ENCODE data around the gene ADCY6.
"Not testable (repeated sequence)": the region's sequence is repeated elsewhere in the genome, so short reads cannot be mapped to it uniquely, and the experiment has no call there.

The ADCY6 gene

GRCh38 chr12:48767047-48767446 lies 21.8 kb downstream of the ADCY6 start:
- DNase-seq = no peak
- peaks cover 5% of the 10 kb centered on the region for H3K27me3 Mint-ChIP-seq
- no peak overlapping the region for H3K27ac Mint-ChIP-seq
- H3K9me3 Mint-ChIP-seq = no peaks in the 10 kb centered on the region
- no peaks in the 10 kb centered on the region for H3K36me3 Mint-ChIP-seq (ENCODE audit: low read depth)
- H3K4me1 Mint-ChIP-seq (ENCODE audit: low read depth) = peaks cover 11% of the 10 kb centered on the region
- no peak overlapping the region for H3K4me3 Mint-ChIP-seq

GRCh38 chr12:48765753-48766162 lies 23.1 kb downstream of the ADCY6 start:
- peaks cover 11% of the 10 kb centered on the region for H3K4me1 Mint-ChIP-seq (ENCODE audit: low read depth)
- H3K27ac Mint-ChIP-seq = no peak overlapping the region
- no peak overlapping the region for H3K4me3 Mint-ChIP-seq
- H3K36me3 Mint-ChIP-seq (ENCODE audit: low read depth) = no peaks in the 10 kb centered on the region
- peaks cover 5% of the 10 kb centered on the region for H3K27me3 Mint-ChIP-seq
- no peak for DNase-seq
- H3K9me3 Mint-ChIP-seq = no peaks in the 10 kb centered on the region

- DNase-seq = no peak
- no peak overlapping the region for H3K27ac Mint-ChIP-seq
- H3K27me3 Mint-ChIP-seq = peaks cover 5% of the 10 kb centered on the region
- no peaks in the 10 kb centered on the region for H3K9me3 Mint-ChIP-seq
- no peaks in the 10 kb centered on the region for H3K36me3 Mint-ChIP-seq (ENCODE audit: low read depth)
- H3K4me3 Mint-ChIP-seq = no peak overlapping the region
- H3K4me1 Mint-ChIP-seq (ENCODE audit: low read depth) = peaks cover 11% of the 10 kb centered on the region
Measured at GRCh38 chr12:48764521-48764920, 24.4 kb downstream of the ADCY6 start.

GRCh38 chr12:48758737-48759136 lies 30.2 kb downstream of the ADCY6 start:
- H3K4me1 Mint-ChIP-seq (ENCODE audit: low read depth) = no peaks in the 10 kb centered on the region
- no peak for DNase-seq
- no peak overlapping the region for H3K4me3 Mint-ChIP-seq
- no peaks in the 10 kb centered on the region for H3K36me3 Mint-ChIP-seq (ENCODE audit: low read depth)
- no peaks in the 10 kb centered on the region for H3K27me3 Mint-ChIP-seq
- no peaks in the 10 kb centered on the region for H3K9me3 Mint-ChIP-seq
- H3K27ac Mint-ChIP-seq = no peak overlapping the region

DNA sequence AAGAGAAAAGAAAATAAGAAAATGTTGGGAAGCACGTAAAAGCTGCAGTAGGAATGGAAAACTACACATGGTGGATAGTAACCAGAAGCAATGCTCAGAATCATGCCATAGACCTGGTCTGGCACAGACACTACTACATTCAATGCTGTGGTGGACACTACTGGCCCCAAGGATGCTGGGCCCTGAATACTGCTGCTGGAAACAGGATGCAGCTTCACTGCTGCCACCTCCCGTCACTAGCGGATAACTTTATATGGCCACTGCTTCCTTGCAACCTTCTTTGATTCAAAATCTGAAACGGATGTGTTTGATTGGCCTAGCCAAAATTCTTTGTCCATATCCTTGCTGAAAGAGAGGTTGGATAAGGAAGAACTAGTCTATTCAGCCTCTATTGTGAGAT lies 30.7 kb downstream of the ADCY6 start:
- peaks cover 2% of the 10 kb centered on the region for H3K4me1 Mint-ChIP-seq (ENCODE audit: low read depth)
- no peaks in the 10 kb centered on the region for H3K27me3 Mint-ChIP-seq
- no peak overlapping the region for H3K27ac Mint-ChIP-seq
- H3K4me3 Mint-ChIP-seq = no peak overlapping the region
- no peaks in the 10 kb centered on the region for H3K9me3 Mint-ChIP-seq
- DNase-seq = no peak
- no peaks in the 10 kb centered on the region for H3K36me3 Mint-ChIP-seq (ENCODE audit: low read depth)

- peak overlapping the region; percentile 34 for H3K4me3 Mint-ChIP-seq
Measured at GRCh38 chr12:48750769-48751356, 38.0 kb downstream of the ADCY6 start.

DNA sequence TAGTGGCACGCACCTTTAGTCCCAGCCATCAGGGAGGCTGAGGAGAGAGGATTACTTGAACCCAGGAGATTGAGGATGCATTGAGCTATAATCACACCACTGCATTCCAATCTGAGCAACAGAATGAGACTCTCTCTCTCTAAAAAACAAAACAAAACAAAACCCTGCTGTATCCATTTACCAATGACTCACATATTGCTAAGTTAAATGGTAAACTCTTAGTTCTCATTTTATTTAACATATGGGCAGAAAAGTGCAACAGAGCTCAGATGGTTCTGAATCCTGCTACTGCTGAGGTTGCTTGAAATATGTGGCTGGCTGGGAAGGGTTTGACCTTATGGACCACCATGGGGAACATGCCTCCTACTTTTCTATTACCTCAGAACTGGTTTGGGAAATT lies 38.7 kb downstream of the ADCY6 start:
- no peaks in the 10 kb centered on the region for H3K36me3 Mint-ChIP-seq (ENCODE audit: low read depth)
- no peaks in the 10 kb centered on the region for H3K9me3 Mint-ChIP-seq
- DNase-seq = no peak
- no peak overlapping the region for H3K4me3 Mint-ChIP-seq
- peak overlapping the region; percentile 94 for H3K27ac Mint-ChIP-seq
- no peaks in the 10 kb centered on the region for H3K27me3 Mint-ChIP-seq
- peaks cover 22% of the 10 kb centered on the region for H3K4me1 Mint-ChIP-seq (ENCODE audit: low read depth)

More at GRCh38 chr12:48750769-48751356, 38.0 kb downstream of the ADCY6 start:
- Mint-ChIP-seq H3K4me1 (ENCODE audit: low read depth) (peaks cover 22% of the 10 kb centered on the region), H3K9me3 (no peaks in the 10 kb centered on the region), H3K27me3 (no peaks in the 10 kb centered on the region), H3K27ac (peak overlapping the region; percentile 94), H3K36me3 (ENCODE audit: low read depth) (no peaks in the 10 kb centered on the region)
- no peak for DNase-seq

DNA sequence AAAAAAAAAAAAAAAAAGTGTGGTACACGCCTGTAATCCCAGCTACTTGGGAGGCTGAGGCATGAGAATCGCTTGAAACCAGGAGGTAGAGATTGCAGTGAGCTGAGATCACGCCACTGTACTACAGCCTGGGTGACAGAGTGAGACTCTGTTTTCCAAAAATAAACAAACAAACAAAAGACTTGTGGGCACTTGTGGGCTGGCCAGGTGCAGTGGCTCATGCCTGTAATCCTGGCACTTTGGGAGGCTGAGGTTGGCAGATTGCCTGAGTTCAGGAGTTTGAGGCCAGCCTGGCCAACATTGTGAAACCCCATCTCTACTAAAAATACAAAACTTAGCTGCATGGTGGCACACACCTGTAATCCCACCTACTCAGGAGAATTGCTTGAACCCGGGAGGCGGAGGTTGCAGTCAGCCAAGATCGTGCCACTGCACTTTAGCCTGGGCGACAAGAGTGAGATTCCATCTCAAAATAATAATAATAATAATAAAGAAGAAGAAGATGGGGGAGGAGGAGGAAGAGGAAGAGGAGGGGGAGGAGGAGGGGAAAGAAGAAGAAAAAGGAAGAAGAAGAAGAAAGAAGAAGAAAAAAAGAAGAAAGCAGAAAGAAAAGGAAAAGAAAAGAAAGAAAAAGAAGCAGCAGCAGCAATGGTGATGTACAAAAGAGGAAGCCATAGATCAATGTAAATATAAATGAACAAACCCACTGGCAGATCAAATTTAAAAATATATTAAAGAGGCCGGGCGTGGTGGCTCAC lies 44.5 kb downstream of the ADCY6 start:
- Mint-ChIP-seq H3K27ac (no peak overlapping the region), H3K4me1 (ENCODE audit: low read depth) (peaks cover 2% of the 10 kb centered on the region), H3K4me3 (no peak overlapping the region), H3K27me3 (peaks cover 20% of the 10 kb centered on the region), H3K36me3 (ENCODE audit: low read depth) (no peaks in the 10 kb centered on the region), H3K9me3 (no peaks in the 10 kb centered on the region)
- DNase-seq = no peak

DNA sequence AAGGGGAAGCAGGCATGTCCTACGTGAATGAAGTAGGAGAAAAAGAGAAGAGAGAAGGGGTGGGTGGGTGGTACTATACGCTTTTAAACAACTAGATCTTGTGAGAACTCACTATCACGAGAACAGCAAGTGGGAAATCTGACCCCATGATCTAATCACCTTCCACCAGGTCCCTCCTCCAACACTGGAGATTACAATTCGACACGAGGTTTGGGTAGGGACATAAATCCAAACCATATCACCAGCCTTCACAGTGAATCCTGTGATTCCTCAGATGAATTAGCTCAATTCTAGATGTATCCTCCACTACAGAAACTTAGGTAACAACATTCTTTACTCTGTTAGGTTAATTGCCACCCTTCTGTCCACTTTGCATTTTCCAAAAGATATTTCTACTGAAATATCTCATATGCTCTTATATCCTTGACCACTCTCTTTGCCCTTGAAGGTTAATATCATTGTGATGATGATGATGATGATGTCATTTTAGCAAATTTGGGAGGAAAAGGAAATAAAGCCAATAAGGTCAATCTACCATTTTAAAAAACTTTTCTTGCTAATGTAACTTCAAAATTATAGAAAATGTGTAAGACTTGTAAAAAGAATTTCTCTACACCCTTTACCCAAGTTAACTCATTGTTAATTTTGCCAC lies 49.1 kb downstream of the ADCY6 start:
- H3K4me3 Mint-ChIP-seq = no peak overlapping the region
- H3K4me1 Mint-ChIP-seq (ENCODE audit: low read depth) = no peaks in the 10 kb centered on the region
- H3K27me3 Mint-ChIP-seq = peaks cover 25% of the 10 kb centered on the region
- no peaks in the 10 kb centered on the region for H3K36me3 Mint-ChIP-seq (ENCODE audit: low read depth)
- H3K9me3 Mint-ChIP-seq = no peaks in the 10 kb centered on the region
- DNase-seq = no peak
- no peak overlapping the region for H3K27ac Mint-ChIP-seq

DNA sequence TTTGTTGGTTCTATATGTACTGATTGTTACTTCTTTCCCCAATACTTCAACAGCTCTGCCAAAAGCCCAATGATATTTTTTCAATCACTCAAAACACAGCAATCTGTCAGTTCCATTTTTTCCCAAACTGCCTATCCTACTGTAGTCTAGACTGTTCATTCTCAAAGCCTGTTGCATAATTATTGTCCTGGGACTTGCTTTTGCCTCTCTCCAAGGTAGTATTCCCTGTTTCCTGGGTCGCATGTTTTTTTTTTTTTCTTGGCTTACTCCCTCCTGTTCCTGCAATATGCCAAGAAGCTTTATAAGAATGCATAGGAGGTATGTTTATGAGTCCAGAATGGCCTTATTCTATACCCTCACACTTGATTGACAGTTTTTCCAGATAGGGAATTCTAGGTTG lies 52.4 kb downstream of the ADCY6 start:
- no peaks in the 10 kb centered on the region for H3K36me3 Mint-ChIP-seq (ENCODE audit: low read depth)
- DNase-seq = no peak

DNA sequence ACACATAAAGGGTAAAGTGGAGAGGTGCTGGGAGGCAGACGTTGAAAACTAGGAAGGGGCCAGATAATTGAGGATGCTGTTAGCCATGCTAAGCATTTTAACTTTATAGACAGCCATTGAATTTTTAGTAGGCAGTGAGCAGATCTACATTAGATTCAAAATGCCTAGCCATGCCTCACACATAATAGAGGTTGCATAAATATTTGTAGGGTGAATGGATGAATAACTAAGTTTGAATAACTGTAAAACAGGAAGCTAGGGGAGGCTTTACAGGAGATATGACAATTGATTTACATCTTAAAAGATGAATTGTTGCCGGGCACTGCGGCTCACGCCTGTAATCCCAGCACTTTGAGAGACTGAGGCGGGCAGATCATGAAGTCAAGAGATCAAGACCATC lies 60.1 kb downstream of the ADCY6 start:
- no peak overlapping the region for H3K4me3 Mint-ChIP-seq
- H3K27ac Mint-ChIP-seq = no peak overlapping the region
- DNase-seq = no peak

More for the DNA sequence above, 52.4 kb downstream of the ADCY6 start:
- Mint-ChIP-seq H3K27me3 (peaks cover 23% of the 10 kb centered on the region), H3K9me3 (no peaks in the 10 kb centered on the region), H3K4me3 (no peak overlapping the region), H3K27ac (no peak overlapping the region), H3K4me1 (ENCODE audit: low read depth) (no peaks in the 10 kb centered on the region)

DNA sequence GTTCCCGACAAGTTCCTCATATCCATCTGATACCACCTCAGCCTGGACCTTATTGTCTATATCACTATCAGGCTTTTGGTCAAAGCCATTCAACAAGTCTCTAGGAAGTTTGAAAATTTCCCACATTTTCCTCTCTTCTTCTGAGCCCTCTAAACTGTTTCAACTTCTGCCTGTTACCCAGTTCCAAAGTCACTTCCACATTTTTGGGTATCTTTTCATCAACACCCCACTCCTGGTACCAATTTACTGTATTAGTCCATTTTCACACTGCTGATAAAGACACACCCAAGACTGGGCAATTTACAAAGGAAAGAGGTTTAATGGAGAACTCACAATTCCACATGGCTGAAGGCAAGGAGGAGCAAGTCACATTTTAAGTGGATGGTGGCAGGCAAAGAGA lies 68.2 kb downstream of the ADCY6 start:
- peaks cover 14% of the 10 kb centered on the region for H3K9me3 Mint-ChIP-seq
- not testable (repeated sequence) for H3K4me3 Mint-ChIP-seq, H3K27me3 Mint-ChIP-seq, H3K27ac Mint-ChIP-seq, DNase-seq
- H3K4me1 Mint-ChIP-seq (ENCODE audit: low read depth) = peaks cover 11% of the 10 kb centered on the region
- peaks cover 13% of the 10 kb centered on the region for H3K36me3 Mint-ChIP-seq (ENCODE audit: low read depth)

More for the DNA sequence above, 60.1 kb downstream of the ADCY6 start:
- no peaks in the 10 kb centered on the region for H3K9me3 Mint-ChIP-seq
- H3K27me3 Mint-ChIP-seq = no peaks in the 10 kb centered on the region
- no peaks in the 10 kb centered on the region for H3K4me1 Mint-ChIP-seq (ENCODE audit: low read depth)
- no peaks in the 10 kb centered on the region for H3K36me3 Mint-ChIP-seq (ENCODE audit: low read depth)

DNA sequence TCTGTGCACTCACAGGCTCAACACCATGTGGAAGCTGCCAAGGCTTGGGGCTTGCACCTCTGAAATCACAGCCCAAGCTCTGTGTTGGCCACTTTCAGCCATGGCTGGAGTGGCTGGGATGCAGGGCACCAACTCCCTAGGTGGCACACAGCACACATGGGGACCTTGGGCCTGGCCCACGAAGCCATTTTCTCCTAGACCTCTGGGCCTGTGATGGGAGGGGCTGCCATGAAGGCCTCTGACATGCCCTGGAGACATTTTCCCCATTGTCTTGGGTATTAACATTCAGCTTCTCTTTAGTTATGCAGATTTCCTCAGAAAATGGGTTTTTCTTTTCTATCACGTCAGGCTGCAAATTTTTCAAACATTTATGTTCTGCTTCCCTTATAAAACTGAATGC lies 68.7 kb downstream of the ADCY6 start:
- not testable (repeated sequence) for H3K4me3 Mint-ChIP-seq, H3K27ac Mint-ChIP-seq, H3K27me3 Mint-ChIP-seq, DNase-seq
- H3K9me3 Mint-ChIP-seq = peaks cover 14% of the 10 kb centered on the region
- H3K4me1 Mint-ChIP-seq (ENCODE audit: low read depth) = peaks cover 14% of the 10 kb centered on the region
- H3K36me3 Mint-ChIP-seq (ENCODE audit: low read depth) = peaks cover 19% of the 10 kb centered on the region

GRCh38 chr12:48719002-48719401 lies 69.9 kb downstream of the ADCY6 start:
- not testable (repeated sequence) for H3K27ac Mint-ChIP-seq, DNase-seq, H3K4me3 Mint-ChIP-seq, H3K27me3 Mint-ChIP-seq
- Mint-ChIP-seq H3K36me3 (ENCODE audit: low read depth) (peaks cover 30% of the 10 kb centered on the region), H3K4me1 (ENCODE audit: low read depth) (peaks cover 25% of the 10 kb centered on the region), H3K9me3 (peaks cover 14% of the 10 kb centered on the region)

GRCh38 chr12:48717252-48717695 lies 71.6 kb downstream of the ADCY6 start:
- no peak for DNase-seq
- peaks cover 46% of the 10 kb centered on the region for H3K36me3 Mint-ChIP-seq (ENCODE audit: low read depth)
- H3K27me3 Mint-ChIP-seq = no peaks in the 10 kb centered on the region
- peaks cover 14% of the 10 kb centered on the region for H3K9me3 Mint-ChIP-seq
- peaks cover 36% of the 10 kb centered on the region for H3K4me1 Mint-ChIP-seq (ENCODE audit: low read depth)
- H3K4me3 Mint-ChIP-seq = peak overlapping the region; percentile 90
- peak overlapping the region; percentile 97 for H3K27ac Mint-ChIP-seq

All from activated T-cell treated with anti-CD3 and anti-CD28 coated beads, Interleukin-2, amount 50 U/mL, for 24 hours (primary cell).